Natural killer cell (primary cell): ENCODE measurements around the gene OR14A16. TPM values are rescaled to one million over a fixed set of nuclear protein-coding genes. Genes with fewer than 3 reads are reported as not detected.

Experiments used
- ATAC-seq, 3 donors: fragments of 150-1000 bp in 2 of 3; fragments of 200-7000 bp in 1 of 3; cut with Tn5 transposase; 1 replicate in 1 of 3; 2 replicates in 2 of 3; pipeline ENCODE4 v1.10.0; 2021; ENCODE audit warnings: mild to moderate bottlenecking in 2 of 3, moderate library complexity in 2 of 3
- DNase-seq, 2 donors: peaks; one replicate each; pipeline versions ENCODE4 v3.0.0 to v3.0.0-alpha.2; 2013 to 2021; ENCODE audit warnings: mixed read lengths in 1 of 2
- H3K27ac ChIP-seq: one replicate; pipeline ENCODE4 v1.5.1; 2013; ENCODE audit warnings: mild to moderate bottlenecking, low read length
- H3K27me3 ChIP-seq: one replicate; pipeline ENCODE4 v1.6.1; 2013; ENCODE audit warnings: low read length; ENCODE audit not compliant: control insufficient read depth, insufficient read depth
- H3K36me3 ChIP-seq: one replicate; pipeline ENCODE4 v1.6.1; 2013; ENCODE audit warnings: low read length; ENCODE audit not compliant: control insufficient read depth, insufficient read depth
- H3K4me1 ChIP-seq: one replicate; pipeline ENCODE4 v1.6.1; 2013; ENCODE audit warnings: low read length; ENCODE audit not compliant: control insufficient read depth, insufficient read depth
- H3K4me3 ChIP-seq: one replicate; pipeline ENCODE4 v1.5.1; 2013; ENCODE audit warnings: low read length
- H3K9me3 ChIP-seq: one replicate; pipeline ENCODE4 v1.6.1; 2013; ENCODE audit warnings: low read length; ENCODE audit not compliant: control insufficient read depth, insufficient read depth
- H3K27ac Mint-ChIP-seq, 2 donors: one replicate each; pipeline ENCODE4 v1.8.0; 2022; ENCODE audit warnings: mild to moderate bottlenecking in 2 of 2, mixed read lengths in 2 of 2, moderate library complexity in 1 of 2
- H3K27me3 Mint-ChIP-seq, 2 donors: one replicate each; pipeline ENCODE4 v1.8.0; 2022; ENCODE audit warnings: low read depth in 2 of 2, mixed read lengths in 2 of 2
- H3K36me3 Mint-ChIP-seq: one replicate; pipeline ENCODE4 v1.8.0; 2022; ENCODE audit warnings: mixed read lengths
- H3K4me1 Mint-ChIP-seq, 2 donors: one replicate each; pipeline ENCODE4 v1.8.0; 2022; ENCODE audit warnings: mixed read lengths in 2 of 2
- H3K4me3 Mint-ChIP-seq: one replicate; pipeline ENCODE4 v1.8.0; 2022; ENCODE audit warnings: mild to moderate bottlenecking, moderate library complexity, mixed read lengths
- H3K9me3 Mint-ChIP-seq, 2 donors: one replicate each; pipeline ENCODE4 v1.8.0; 2022; ENCODE audit warnings: mixed read lengths in 2 of 2
- WGBS: methylation state at CpG from one replicate; pipeline ENCODE4 v1.1.7; 2013; ENCODE audit warnings: missing lambda C conversion rate; ENCODE audit not compliant: insufficient coverage; 5-methylcytosine and 5-hydroxymethylcytosine counted together
- intact Hi-C: fragments of 100-400 bp; cut with micrococcal nuclease; formaldehyde crosslinking; loops from one replicate; pipeline ENCODE4 v1.14.2; 2022
- total RNA-seq, 4 donors: library from RNA; stranded (reverse); fragments of 120-200 nt in 1 of 4; gene quantifications; one replicate each; pipeline versions ENCODE4 v1.2.3 to v1.2.4, GENCODE V29; 2013 to 2022
- TF ChIP-seq, protein P1 (sequence below): fragments of 200-600 bp; IDR thresholded peaks from one replicate; pipeline ENCODE4 v1.8.0; 2022; ENCODE audit warnings: antibody characterized with exemption

Gene OR14A16
- total RNA-seq, result not detected
- total RNA-seq (2013), result not detected

DNA sequence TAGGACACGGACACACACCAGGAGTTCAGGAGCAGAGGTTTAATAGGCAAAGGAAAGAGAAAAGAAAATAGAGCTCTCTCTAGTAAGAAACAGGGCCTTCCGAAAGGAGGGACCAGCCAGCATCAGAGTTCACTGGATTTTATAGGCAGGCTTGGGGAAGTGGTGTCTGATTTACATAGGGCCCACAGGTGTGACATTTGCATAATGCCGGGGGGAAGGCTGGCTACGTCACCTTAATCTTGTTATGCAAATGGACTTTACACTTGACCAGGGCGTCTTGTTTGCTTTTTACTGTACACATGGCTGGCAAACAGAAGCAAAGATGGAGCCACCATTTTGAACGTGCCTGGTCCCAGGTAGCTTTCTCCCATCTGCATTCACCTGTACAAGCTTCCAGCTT, at the start of gene OR14A16:
Gene OR14A16, minus strand, starts transcription at position 97 of the 400 bp plus-strand sequence. CDS start 8,390 bp downstream, outside the sequence.
- H3K27ac Mint-ChIP-seq, result no peak within 1 kb of the TSS
- Histone ChIP-seq H3K4me3 (no peak within 1 kb of the TSS), H3K27me3 (no peaks in the 10 kb centered on the region), H3K9me3 (no peaks in the 10 kb centered on the region), H3K27ac (no peak within 1 kb of the TSS), H3K4me1 (no peaks in the 10 kb centered on the region), H3K36me3 (no peaks in the 10 kb centered on the region)
- no peaks in the 10 kb centered on the region for H3K27me3 Mint-ChIP-seq
- H3K4me3 Mint-ChIP-seq, result no peak within 1 kb of the TSS
- intact Hi-C loops, result no loop called here
- ATAC-seq, result no peak
- no peaks in the 10 kb centered on the region for H3K4me1 Mint-ChIP-seq
- TF ChIP-seq, protein P1, sequence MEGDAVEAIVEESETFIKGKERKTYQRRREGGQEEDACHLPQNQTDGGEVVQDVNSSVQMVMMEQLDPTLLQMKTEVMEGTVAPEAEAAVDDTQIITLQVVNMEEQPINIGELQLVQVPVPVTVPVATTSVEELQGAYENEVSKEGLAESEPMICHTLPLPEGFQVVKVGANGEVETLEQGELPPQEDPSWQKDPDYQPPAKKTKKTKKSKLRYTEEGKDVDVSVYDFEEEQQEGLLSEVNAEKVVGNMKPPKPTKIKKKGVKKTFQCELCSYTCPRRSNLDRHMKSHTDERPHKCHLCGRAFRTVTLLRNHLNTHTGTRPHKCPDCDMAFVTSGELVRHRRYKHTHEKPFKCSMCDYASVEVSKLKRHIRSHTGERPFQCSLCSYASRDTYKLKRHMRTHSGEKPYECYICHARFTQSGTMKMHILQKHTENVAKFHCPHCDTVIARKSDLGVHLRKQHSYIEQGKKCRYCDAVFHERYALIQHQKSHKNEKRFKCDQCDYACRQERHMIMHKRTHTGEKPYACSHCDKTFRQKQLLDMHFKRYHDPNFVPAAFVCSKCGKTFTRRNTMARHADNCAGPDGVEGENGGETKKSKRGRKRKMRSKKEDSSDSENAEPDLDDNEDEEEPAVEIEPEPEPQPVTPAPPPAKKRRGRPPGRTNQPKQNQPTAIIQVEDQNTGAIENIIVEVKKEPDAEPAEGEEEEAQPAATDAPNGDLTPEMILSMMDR, result no peak
- H3K9me3 Mint-ChIP-seq, result peaks cover 0 to 2% of the 10 kb centered on the region in 2 donors
- DNase-seq, result no peak
- H3K36me3 Mint-ChIP-seq, result no peaks in the 10 kb centered on the region
- WGBS, result 85% methylated on average over 6 of the region's 6 CpGs

GRCh38 chr1:247865416-247865815, 41.5 kb upstream of the OR14A16 start:
- no peaks in the 10 kb centered on the region for H3K36me3 Mint-ChIP-seq
- H3K4me1 Mint-ChIP-seq, result no peaks in the 10 kb centered on the region
- Histone ChIP-seq H3K9me3 (no peaks in the 10 kb centered on the region), H3K27ac (no peak overlapping the region), H3K36me3 (no peaks in the 10 kb centered on the region), H3K4me1 (no peaks in the 10 kb centered on the region), H3K4me3 (no peak overlapping the region), H3K27me3 (no peaks in the 10 kb centered on the region)
- TF ChIP-seq, protein P1, result no peak
- WGBS, result 91% methylated on average over 6 of the region's 6 CpGs
- peaks cover 0 to 2% of the 10 kb centered on the region in 2 donors for H3K9me3 Mint-ChIP-seq
- intact Hi-C loops, result no loop called here
- DNase-seq, result no peak
- ATAC-seq, result no peak
- H3K27ac Mint-ChIP-seq, result no peak overlapping the region
- no peak overlapping the region for H3K4me3 Mint-ChIP-seq
- peaks cover 0 to 6% of the 10 kb centered on the region in 2 donors for H3K27me3 Mint-ChIP-seq

GRCh38 chr1:247864644-247865043, 40.7 kb upstream of the OR14A16 start:
- 91% methylated on average over 17 of the region's 17 CpGs for WGBS
- no peaks in the 10 kb centered on the region for H3K4me1 Mint-ChIP-seq
- no peak overlapping the region for H3K4me3 Mint-ChIP-seq
- H3K36me3 ChIP-seq, result no peaks in the 10 kb centered on the region
- H3K36me3 Mint-ChIP-seq, result no peaks in the 10 kb centered on the region
- DNase-seq (no peak), ATAC-seq (no peak)
- H3K9me3 ChIP-seq, result no peaks in the 10 kb centered on the region
- TF ChIP-seq, protein P1, result no peak
- no peak overlapping the region for H3K4me3 ChIP-seq
- H3K27ac ChIP-seq, result no peak overlapping the region
- peaks cover 0 to 1% of the 10 kb centered on the region in 2 donors for H3K9me3 Mint-ChIP-seq
- H3K4me1 ChIP-seq, result no peaks in the 10 kb centered on the region
- H3K27me3 ChIP-seq, result no peaks in the 10 kb centered on the region
- intact Hi-C loops, result no loop called here
- H3K27me3 Mint-ChIP-seq, result peaks cover 0 to 6% of the 10 kb centered on the region in 2 donors
- H3K27ac Mint-ChIP-seq, result no peak overlapping the region

DNA sequence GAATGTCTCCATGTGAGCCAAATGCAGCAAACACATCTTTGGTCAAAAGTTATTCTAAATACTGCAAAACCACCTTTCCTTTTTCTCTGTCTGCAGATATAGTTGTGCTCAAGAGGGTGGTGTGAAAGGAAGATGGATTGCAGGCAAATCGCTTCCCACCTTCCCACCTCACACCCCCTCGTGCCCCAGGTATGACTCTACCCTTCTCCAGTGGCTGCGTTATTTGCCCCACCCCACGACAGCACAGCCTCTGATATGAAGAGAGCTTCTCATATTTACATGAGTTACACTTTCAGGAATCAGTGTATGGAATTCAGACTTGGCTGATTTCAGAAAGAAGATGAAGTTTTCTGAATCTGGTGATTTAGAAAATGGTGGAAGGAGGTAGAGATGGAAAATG, 38.8 kb upstream of the OR14A16 start:
- H3K36me3 Mint-ChIP-seq, result no peaks in the 10 kb centered on the region
- H3K27me3 ChIP-seq, result peaks cover 4% of the 10 kb centered on the region
- 97% methylated on average over 3 of the region's 4 CpGs for WGBS
- H3K27ac ChIP-seq, result no peak overlapping the region
- intact Hi-C loops, result no loop called here
- no peaks in the 10 kb centered on the region for H3K9me3 ChIP-seq
- ATAC-seq, result no peak
- DNase-seq, result no peak
- H3K27ac Mint-ChIP-seq, result no peak overlapping the region
- TF ChIP-seq, protein P1, result no peak
- H3K4me1 Mint-ChIP-seq, result peaks cover 5 to 6% of the 10 kb centered on the region in 2 donors
- H3K27me3 Mint-ChIP-seq, result peaks cover 7 to 15% of the 10 kb centered on the region in 2 donors
- no peak overlapping the region for H3K4me3 Mint-ChIP-seq
- H3K36me3 ChIP-seq, result no peaks in the 10 kb centered on the region
- no peak overlapping the region for H3K4me3 ChIP-seq
- H3K4me1 ChIP-seq, result peaks cover 4% of the 10 kb centered on the region
- no peaks in the 10 kb centered on the region for H3K9me3 Mint-ChIP-seq
